GM19023 (cell line): ENCODE results near the gene MT4.

Experiments
- ATAC-seq: cut with Tn5 transposase; IDR thresholded peaks from one replicate; pipeline ENCODE4 v1.9.1; 2021; ENCODE audit warnings: mild to moderate bottlenecking, moderate library complexity; ENCODE audit not compliant: unreplicated experiment

Gene MT4

DNA sequence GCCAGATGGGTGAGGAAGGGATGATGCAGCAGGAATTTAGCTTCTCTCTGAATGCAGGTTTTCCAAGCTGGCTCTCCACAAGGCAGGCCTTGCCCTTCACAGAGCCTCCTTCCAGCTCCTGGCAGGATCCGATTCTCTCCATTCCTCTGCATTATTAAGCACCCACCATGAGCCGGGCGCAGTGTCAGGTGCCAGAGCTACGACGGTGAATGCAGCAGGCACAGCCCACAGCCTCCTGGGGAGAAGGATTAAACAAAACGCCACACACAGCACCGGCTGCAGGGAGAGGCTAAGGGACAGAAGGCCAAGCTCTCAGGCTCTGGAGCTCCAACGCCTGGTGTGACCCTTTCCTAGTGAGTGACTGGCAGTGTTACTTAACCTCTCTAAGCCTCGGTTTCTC lies 36.5 kb downstream of the MT4 start:
- ATAC-seq: no peak

DNA sequence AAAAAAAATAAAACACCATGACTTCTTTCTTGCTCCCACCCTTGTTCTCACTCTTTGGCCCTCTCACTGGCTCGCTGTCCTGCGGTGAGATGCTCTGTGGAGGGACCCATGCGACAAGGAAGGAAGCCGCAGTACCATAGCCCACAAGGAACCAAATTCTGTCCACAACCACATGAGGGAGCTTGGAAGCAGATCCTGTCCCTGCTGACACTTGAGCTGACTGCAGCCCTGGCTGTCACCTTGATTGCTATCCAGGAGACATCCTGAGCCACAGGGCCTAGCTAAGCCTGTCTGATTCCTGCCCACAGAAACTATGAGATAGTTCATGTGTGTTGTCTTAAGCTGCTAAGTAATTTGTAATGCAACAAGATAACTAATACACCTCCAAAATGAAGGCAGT lies 38.7 kb downstream of the MT4 start:
- ATAC-seq: no peak

DNA sequence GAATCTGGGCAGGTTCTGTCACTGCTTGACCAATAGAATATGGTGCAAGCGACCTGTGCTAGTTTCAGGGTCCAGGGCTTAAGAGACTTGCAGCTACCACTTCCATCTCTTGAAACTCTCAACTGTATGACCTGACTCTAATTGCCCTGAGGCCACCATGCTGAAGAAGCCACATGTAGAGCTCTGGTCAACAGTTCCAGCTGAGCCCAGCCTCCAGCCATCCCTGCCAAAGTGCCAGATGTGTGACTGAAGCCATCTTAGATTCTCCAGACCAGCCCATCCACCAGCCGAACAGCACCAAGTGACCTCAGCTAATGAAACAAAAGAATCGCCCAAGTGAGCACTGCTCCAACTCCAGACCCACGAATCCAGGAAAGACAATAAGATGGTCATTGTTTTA lies 40.1 kb downstream of the MT4 start:
- ATAC-seq: no peak

DNA sequence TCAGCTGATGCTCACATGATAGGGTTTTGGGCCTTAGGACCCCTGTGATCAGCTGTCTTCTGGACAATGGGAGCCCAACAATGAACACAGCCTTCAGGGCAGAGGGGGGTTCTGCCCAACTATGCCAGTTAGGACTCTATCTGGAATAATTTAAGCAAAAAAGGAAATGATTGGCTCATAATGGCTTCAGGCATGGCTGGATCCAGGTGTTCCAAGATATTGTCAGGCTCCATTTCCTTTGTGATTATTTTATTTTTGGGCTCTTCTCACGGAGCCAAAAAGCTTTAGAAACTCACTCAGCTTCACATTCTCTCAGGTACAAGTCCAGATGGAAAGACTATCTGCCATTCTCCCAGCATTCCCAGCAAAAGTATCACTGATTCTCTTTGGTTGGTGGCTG lies 40.6 kb downstream of the MT4 start:
- no peak for ATAC-seq

GRCh38 chr16:56606071-56606475 lies 41.2 kb downstream of the MT4 start:
- ATAC-seq: no peak

GRCh38 chr16:56606476-56607108 lies 41.7 kb downstream of the MT4 start:
- ATAC-seq: no peak

GRCh38 chr16:56607109-56607618 lies 42.3 kb downstream of the MT4 start:
- no peak for ATAC-seq

DNA sequence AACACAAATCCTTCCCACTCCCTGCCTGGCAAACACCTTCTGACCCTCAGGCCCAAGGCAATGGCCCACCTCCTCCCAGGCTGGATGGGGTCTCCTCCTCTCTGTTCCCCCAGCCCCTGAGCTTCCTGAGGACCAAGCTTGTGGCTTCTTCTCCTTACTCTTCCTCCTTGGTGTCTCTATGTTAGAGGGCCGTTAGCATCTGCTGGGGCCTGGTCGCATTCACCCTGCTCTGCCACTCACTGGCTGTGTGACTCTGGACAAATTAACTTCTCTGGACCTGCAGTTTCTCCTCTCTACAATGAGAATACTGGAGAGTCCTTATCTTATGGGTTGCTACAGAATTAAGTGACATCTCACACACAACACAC lies 42.8 kb downstream of the MT4 start:
- ATAC-seq: no peak

- peak; percentile 96 for ATAC-seq
Observed at GRCh38 chr16:56608043-56608875, 43.4 kb downstream of the MT4 start, which contains the start of gene MT2A. Gene MT2A (plus strand): TSS chr16:56608584. CDS start chr16:56608656, 72 bp downstream.

DNA sequence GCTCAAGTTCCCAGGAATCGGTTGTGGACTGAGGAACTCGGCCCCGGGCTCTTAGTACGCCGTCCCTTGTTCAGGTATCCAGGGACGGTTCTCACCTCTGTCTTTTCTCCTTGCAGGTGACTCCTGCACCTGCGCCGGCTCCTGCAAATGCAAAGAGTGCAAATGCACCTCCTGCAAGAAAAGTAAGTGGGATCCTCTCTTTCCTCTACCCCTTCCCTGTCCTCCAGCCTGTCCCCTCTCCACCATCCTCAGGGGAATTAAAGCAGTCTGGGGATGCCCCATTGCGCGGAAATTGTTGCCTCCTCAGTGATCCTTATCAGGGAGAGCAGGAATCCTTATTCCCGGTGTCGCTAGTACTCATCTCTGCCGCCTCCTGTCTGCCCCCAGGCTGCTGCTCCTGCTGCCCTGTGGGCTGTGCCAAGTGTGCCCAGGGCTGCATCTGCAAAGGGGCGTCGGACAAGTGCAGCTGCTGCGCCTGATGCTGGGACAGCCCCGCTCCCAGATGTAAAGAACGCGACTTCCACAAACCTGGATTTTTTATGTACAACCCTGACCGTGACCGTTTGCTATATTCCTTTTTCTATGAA lies 44.1 kb downstream of the MT4 start:
- ATAC-seq: no peak

GRCh38 chr16:56609463-56609921 lies 44.6 kb downstream of the MT4 start:
- ATAC-seq: peak; percentile 30

DNA sequence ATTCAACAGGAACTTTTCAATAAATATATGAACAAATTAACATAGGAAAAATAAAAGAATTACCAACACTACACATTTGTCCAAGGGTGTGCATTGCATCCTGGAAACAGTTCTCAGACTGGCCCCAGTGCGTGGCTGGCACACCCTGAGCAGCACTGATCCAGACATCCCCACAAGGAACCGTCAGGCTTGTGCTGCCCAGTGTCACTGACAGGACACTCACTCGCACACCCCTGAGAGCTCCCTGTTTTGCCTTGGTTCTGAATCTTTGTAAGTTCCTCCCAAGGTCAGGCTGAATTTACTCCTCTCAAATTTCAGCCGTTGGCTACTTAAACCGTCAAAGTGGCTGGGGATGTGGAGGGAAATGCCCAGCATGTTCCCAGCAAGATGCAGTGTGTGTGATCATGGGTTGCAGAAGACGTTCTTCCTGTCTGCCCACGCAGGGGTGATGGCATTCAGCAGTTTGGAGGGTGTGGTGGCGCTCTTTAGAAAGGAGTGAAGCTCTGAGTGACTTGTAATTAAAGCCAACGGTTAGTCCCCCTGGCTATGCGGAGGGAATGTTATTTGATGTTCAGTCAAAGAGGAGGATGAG lies 45.2 kb downstream of the MT4 start:
- ATAC-seq: no peak

DNA sequence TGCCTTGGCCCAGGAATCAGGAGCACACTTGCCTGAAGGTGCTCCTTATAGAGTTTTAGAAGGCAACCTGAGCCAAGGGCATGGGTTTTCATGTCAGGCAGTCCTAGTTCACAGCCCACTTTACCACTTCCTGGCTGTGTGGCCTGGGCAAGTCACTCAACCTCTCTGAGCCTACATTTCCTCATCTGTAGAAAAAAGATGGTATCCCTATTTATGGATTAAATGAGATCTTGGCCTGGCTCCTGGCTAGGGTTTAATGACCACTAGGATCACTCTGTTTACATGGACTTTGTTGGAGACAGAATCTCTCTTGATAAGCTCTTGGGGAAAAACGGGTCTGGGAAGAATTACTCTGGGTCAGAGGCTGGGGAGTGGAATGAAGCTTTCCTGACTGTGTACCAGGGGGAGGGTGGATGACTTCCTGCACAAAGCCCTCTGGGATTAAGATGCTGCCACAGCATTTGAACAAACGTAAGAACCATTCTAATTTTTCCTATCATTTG lies 45.8 kb downstream of the MT4 start:
- no peak for ATAC-seq

DNA sequence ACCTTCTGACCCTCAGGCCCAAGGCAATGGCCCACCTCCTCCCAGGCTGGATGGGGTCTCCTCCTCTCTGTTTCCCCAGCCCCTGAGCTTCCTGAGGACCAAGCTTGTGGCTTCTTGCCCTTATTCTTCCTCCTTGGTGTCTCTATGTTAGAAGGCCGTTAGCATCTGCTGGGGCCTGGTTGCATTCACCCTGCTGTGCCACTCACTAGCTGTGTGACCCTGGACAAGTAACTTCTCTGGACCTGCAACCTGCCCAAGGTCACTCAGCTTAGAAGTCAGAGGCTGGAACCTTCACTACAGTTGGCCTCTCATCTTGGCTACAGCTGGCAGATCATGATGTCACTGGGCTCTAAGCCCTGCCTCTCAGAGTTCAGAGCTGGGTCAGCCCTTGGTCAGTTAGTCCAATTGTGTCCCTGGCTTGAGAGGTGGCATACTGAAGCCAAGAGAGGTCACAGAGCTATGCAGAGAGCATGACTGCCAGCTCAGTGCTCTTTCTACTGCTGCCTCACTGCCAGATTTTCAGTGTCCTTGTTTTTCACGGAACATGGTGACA lies 46.5 kb downstream of the MT4 start:
- ATAC-seq: no peak

DNA sequence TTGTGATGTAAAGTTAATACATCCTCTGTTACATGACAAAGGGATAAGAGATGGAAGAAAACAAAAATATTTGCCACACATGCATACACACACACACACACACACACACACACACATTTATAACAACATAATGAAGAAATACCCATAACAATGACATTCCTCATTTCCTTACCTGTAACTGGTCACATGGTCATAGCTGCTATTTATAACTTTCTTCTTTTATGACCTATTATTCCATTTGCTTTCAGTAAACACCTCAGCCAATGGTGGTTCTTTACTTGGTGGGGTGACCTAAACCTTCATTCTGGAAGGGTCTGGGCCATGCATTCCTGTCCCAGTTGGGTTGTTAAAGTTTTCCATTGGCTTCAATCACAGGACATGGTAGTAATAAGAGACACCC lies 48.8 kb downstream of the MT4 start:
- ATAC-seq: no peak

- no peak for ATAC-seq
Observed at GRCh38 chr16:56614549-56614991, 49.7 kb downstream of the MT4 start.

- no peak for ATAC-seq
Observed at GRCh38 chr16:56615353-56615752, 50.5 kb downstream of the MT4 start.

DNA sequence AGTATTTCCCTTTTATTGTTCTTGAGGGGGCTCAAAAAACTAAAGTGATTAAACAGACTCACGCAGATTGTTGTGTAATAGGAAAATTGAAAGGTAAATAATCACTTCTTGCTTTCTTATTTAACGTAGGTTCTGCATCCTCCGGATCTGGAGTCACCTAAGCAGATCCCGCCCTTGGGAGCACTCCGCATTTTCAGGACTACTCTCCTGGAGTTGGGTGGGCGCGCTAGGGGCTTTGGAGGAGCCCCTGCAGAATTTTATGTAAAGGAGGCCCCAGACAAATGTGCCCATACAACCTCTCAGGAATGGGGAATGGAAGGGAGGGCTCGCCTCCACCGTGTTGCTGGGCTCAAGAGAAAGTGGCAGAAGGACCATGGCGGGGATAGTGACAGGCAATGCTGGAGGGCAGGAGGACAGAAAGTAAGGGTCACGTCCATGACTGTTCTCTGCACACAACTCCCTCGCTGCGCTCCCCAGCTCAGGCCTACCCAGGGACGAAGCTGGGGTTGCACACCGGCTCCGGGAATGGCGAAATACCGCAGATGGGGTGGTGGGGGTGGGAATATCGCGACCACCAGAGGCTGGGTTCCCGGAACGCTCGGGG lies 51.8 kb downstream of the MT4 start:
- no peak for ATAC-seq

- ATAC-seq: no peak
Observed at GRCh38 chr16:56617212-56618085, 52.6 kb downstream of the MT4 start.
